HG03159 (cell line): ENCODE results near the gene CC2D1B.

Experiments
- ATAC-seq: cut with Tn5 transposase; IDR thresholded peaks from one replicate; pipeline ENCODE4 v1.9.1; 2021; ENCODE audit warnings: mild to moderate bottlenecking, moderate library complexity; ENCODE audit not compliant: unreplicated experiment

CC2D1B gene

DNA sequence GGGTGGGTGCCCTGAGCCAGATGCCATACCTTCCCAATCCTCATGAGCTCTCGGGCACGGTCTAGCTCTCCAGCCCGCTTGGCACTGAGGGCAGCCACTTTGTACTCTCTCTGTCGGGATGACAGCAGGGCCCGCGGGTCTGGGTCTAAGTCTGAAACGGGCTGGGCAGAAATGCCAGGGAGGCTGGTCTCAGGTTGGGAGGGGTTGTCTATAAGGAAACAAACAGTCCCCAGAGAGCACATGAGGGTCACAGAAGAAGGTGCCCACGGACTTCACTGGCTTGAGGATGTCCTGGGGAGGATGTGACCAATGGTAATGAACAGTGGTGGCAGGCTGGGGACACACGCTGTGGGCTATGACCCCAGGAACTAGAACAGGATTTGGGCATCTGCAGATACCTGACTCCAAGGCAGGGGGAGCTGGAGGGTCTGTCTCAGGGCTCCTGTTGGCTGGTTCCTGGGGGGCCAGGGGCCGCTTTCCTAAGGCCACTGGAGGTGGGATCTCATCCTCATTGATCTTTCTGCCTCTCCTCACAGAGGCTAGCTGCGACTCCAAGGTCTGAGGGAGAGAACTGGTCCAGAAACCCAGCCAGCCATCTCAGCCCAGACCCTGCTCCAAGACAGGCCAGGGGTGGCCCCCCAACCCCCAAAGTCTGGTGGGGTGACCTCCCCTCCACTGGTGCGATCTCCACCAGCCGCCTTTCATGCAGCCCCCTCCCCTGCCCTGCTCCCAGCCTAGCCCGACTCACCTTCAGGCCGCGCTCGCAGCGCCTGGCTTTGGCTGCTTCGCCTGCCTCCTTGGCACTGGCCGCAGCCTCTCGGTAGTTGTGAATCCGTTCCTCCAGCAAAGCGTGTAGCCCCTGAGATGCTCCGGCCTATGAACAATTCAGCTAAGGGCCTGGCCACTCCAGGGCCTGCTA lies 6.1 kb downstream of the CC2D1B start:
- no peak for ATAC-seq

DNA sequence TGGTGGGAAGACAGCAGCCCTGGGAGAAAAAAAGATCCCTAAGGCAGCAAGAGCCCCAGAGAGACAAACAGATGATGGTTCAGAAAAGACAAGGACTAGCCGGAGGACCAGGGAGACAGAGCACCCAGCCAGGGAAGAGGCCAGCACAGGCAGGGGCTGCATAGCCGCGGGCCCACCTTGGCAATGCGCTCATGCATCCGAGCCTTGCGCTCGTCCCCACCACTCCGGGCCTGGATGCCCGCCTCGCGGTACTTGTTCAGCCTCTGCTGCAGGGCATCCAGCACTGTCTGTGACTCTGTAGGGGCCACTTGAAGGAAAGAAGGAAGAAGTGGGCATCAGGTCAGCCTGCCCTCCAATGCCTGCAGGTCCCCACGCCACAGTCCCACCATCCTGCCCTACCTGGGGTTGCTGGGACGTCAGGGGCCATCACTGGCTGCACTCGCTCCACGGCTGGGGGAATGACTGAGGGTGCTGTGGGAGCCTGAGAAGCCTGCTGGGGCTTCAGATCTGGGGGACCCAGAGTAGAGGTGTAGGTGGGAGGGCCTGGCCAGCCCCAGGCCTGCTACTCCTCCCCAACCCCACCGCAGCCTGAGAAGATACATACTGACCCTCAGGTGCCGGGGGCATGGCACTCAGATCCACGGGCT lies 7.0 kb downstream of the CC2D1B start:
- ATAC-seq, result no peak

DNA sequence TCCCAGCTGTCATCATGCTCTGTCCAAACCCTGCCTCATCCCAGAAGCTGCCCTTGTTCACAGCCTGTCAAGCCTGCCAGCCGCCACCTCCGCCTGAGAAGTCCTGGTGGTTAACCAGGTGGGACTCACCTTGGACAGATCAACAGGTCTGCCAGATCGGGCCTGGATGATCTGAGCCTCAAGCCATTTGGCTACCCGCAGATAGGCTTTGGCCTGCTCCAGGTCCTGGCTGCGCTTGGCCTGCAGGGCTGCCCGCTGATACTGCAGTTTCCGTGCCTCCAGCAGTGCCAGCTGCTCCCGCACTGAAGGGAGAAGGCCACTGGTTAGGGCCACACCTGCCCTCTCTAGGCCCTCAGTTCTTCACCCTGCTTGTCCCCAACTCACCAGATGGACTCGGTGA lies 8.6 kb downstream of the CC2D1B start:
- ATAC-seq, result no peak

DNA sequence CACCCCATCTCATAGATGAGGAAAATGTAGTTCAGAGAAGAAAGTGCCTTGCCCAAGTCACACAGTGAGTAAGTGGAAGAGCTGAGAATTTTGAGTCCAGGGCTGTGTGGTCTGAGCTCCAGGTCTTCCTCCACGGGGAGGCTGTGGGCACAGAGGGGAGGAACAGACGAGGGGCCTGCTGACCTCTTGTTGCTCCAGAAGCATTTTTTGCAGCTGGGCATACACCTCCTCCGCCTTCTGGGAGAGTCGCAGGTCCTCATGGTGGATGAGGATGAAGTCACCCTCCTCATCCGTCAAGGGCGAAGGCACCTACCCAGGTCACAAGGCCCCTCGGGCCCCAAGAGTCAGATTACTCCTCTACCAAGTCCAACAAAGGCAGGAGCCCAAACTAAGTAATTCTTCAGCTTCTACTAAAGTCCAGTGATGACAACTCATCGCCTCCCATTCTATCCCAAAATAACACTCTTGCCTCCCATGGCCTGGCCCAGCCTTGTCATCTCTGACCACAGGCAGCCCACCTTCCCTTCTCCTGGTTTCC lies 9.1 kb downstream of the CC2D1B start:
- ATAC-seq, result no peak

DNA sequence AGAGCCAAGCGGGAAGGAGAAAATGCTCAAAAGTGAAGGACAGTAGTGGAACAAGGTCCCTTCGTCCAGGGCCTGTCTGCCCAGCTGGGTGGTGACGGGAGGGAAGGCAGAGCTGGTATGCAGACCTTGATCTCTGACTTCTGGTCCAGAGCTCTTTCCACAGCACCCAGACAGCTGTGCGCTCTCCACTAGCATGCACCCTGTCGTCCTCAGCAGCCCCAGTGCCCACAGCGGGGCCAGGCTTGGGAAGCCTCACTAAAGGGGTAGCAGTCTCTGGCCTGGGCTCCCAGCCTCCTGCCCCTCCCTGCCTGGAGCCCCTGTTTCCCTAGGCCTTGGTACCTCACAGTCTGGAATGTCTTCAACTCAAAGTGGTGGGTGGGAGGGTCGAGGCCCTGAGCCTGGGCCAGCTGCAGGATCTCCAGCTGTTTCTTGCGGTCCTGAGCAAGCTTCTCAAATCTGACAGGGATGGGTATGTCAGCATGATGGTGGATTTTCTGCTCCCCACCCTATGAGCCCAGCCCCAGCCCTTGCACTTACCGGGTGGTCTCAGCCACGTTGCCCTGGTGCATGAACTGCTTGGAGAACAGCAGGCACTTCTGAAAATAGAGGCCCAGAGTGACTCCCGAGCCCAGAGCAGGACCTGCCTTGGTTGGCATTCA lies 10.0 kb downstream of the CC2D1B start:
- no peak for ATAC-seq

DNA sequence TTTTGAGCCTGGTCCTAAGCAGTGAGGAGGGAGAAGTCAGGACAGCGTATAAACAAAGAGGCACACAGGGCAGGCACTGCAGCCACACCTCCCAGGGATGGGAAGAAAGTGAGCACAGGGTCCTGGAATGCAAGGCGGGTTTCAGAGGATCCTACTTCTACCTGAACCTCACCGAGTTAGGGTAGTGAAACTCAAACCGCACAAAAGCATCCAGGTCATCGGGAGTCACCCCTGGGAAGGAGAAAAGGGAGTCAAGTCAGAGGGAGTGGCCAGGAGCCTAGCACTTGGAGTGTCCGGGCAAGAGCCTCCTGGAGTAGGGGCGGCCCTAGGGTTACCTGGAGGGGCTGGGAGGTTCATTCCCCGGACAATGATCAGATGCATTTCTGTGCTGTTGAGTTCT lies 10.6 kb downstream of the CC2D1B start:
- ATAC-seq, result no peak

DNA sequence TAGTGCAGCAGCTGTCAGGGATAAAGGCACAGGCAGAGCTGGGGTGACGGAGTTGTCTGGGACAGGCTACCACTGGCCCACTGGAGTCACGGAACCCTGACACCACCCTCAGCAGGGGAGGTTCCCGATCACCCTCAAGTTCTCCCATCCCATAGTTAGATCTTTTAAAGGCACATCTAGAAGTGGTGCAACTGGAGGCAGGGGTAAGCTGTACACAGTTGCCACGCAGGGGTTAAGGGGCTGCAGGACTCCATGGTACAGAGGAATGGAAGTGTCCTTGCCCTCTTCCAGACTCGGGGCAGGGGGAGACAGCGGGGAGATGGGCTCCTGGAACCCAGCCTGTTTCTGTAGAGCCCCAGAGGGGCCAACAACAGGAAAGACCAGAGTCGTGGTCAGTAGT lies 13.3 kb downstream of the CC2D1B start:
- no peak for ATAC-seq

DNA sequence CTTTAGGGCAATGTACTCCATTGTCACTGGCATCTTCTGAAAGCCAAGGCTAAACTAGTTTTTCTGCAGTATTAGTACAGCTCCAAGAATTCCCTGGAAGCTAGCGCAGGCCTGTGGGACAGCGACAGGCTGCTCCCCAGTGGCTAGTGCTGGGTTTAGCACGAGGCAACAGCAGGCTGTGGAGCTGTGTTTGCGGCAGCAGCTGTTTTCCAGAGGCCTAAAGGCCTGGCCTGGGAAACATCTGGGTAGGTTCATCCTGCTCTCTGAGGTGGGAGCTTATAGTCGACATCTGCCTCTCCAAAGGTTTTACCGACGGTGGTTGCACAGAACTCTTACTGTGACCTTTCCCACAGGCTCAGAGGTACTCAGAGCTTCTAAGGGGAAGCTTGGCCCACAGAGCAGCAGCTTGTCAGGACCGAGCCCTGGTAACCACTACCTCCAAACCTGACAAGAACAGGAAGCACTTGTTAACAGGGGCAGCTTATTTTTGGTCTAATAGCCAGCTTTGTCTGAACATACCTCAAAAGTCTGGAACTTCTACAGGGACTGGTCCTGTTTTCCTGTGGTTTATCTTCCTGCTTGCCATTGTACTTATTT lies 17.2 kb downstream of the CC2D1B start:
- no peak for ATAC-seq

DNA sequence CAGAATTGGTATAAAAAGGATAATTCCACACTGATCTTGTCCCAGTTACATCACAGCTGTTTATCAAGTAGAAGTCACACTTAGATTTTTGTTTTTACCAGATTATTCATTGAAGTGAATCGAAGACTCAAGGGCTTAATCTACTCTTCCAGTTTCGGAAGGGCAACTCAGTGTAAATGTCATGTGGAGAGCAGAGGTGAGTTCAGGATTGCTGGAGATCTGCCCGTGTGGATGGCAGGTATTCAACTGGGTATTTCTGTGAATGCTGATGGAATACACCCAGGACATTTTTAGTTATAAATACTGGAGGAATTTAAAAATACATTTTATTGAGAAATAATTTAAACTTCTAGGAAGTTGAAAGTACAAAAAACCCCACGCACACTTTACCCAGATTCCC lies 19.4 kb downstream of the CC2D1B start:
- no peak for ATAC-seq

DNA sequence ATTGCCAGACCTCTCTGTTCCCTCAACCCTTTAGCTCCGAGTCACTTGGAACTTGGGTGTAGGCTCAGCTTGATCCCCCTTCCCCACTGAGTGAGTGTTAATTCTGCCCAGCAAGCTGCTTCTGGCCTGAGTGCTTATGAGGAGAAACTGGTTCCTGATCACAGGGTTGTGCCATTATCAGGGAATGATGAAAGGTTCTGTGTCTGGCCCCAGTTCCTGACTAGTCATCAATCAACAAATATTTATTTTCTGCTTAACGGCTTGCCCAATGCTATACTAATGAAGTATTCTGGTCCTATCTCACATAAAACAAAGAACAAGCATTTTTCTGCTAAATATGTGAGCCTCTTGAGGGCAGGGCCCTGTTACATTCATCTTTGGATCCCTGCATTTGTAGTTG lies 20.8 kb downstream of the CC2D1B start:
- ATAC-seq, result no peak

DNA sequence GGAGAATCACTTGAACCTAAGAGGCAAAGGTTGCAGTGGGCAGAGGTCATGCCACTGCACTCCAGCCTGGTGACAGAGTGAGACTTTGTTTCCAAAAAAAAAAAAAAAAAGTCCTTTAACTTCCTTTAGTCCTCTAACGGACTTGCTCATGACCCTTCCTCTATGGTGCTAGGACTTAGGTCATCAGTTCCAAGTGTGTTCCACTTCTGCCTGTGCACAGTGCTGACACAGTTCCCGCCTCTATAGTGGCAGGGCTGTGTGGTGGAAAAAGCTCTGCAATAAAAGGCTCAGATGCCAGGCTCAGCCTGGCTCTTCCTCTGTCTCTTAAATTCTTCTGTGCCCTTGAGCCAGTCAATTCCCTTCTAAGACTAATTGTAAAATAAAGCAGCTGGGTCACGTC lies 22.0 kb downstream of the CC2D1B start:
- ATAC-seq, result no peak

DNA sequence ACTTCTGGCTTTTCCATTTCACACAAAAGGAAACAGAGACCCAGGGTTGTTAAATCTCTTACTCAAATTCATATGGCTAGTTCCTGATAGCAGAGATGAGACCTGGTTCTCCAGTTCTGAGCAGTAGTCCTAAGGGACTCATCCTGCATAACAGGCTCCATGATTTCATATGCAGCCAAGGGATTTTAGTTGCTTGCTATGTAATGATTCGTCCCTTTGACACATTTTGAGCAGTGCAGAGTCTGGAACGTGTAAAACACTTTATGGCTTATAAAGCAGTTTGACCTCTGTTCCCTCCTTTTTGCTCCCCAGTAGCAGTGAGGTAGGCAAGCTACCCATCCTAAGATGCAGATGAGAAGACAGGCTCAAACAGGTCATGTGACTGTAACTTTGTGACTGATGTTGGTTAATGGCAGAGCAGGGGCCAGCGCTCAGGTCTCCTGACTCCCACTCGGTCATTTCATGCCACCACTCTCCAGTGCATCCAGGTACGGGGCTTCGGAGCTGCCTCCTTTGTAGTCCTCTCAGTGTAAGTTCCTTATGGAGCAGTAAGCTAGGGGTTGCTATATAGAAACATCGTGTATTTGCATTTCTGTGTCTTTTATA lies 24.2 kb downstream of the CC2D1B start:
- ATAC-seq, result no peak

DNA sequence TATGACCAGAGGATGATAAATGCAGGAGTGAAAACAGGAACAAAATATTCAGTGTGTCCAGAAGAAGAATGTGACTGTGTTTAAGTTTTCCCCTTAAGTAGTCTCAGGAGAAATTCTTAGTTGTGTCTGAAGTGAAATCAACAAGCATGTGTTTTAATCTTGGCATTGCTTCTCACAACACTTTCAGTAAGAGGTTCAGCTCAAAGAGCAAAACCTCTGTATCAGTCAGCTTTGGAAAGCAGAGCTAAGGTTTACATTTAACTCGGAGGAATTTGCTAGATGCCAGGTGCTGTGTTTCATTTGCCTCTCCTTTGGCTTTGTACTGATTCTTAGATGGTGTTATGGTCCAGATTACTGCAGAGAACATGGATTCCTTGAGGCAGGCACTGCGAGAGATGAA lies 28.6 kb downstream of the CC2D1B start:
- no peak for ATAC-seq

DNA sequence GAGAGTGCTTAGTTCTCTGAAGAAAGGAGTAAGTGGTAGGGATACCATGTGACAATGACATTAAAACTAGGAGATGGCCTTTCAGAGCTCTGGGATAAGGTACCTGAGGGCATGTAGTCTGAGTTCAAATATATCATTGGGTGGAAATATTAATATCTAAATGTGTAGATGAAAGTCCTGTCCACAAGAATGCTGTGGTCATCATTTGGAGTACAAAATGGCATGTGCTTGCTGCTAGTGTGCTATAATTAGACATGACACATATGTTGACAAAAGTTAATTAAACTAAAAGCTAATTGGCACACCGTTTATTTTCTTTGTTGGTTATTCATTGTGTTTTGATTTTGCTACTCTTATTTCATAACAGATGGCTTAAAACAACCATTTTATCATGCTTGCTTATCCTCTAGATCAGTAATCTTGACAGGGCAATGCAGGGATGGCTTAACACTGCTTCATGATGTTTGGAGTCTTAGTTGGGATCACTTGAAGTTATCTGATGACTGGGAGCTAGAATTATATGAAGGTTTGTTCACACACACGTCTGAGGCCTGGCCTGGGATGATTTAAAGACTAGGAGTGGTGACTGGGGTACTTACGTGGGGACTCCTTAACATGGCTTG lies 31.0 kb downstream of the CC2D1B start:
- ATAC-seq, result no peak

DNA sequence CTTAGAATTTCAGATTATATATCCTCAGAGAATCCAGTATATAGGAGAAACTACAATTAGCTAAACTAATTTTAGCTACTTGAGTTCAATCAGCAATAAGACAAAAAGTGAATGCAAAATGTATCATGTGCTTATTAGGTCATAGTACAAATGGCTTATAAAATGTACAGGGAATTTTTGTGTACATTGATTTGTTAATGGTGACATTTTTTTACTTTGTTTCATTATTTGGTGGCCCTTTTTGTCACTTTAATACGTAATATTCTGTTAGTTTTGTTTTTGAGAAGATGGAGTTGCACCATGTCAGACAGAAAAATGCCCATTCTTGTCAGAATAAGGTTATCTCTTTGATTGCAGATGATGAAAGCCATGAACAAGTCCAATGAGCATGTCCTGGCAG lies 33.6 kb downstream of the CC2D1B start:
- no peak for ATAC-seq

DNA sequence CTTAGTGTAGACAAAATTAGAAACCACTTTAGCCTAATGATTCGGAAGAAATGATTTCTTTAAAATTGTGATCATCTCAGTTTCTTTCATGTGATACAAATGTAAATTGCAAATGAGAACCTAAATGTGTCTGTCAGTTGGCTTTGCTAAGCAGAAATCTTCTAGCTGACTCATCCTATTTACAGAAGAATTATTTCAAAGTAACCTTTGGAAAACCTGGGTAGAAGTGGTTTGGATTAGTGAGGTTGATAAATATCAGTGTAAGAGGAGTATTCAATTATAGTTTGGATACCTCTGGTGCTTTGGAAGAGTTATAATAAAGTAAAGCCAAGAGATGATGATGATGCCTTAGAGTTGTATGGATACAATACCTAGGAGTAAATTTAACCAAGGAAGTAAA lies 37.4 kb downstream of the CC2D1B start:
- no peak for ATAC-seq

DNA sequence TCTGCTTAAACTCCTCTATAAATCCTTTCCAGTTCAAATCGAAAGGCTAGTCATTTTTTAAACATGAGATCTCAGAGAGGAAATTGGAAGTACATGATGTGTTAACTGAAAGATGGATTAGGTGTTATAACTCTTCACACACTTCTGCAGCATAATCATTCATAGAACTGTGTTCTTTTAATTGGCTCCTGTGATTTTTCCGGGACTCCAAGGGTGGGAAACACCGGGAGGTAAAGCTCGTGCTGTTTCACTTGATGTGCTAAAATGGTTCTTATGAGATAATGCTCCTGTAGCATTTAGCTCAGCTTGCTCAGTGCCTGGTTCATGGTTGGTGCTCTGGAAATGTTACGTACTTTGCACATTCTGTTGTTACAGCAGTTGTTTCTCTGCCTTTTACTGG lies 40.2 kb downstream of the CC2D1B start:
- ATAC-seq, result no peak

DNA sequence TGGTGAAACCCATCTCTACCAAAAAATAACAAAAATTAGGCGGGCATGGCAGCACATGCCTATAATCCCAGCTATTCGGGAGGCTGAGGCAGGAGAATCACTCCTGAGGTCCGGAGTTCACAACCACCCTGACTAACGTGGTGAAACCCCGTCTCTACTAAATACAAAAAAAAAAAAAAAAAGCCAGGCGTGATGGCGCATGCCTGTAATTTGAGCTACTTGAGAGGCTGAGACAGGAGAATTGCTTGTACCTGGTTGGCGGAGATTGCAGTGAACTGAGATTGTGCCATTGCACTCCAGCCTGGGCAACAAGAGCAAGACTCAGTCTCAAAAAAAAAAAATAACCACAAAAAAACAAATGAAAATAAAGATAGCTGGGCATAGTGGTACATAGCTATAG lies 42.3 kb downstream of the CC2D1B start:
- ATAC-seq, result no peak

DNA sequence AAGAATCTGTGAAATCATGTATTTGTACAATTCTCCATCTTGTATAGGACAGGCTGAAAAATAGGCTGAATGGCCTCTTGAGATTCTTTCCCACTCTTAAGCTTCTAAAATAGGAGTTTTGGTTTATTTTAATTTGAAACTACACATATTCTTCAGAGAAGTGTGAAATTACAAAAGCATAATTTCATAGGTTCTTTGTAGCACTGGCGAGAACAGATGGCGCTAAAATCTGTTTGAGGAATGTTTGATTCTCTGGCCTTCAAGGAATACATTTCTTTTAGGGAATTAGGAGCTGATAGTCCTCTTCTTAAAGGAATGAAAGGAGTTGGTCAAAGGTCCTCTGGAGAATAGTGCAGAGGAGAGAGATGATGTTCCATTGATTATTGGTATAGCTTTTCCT lies 44.9 kb downstream of the CC2D1B start:
- no peak for ATAC-seq

DNA sequence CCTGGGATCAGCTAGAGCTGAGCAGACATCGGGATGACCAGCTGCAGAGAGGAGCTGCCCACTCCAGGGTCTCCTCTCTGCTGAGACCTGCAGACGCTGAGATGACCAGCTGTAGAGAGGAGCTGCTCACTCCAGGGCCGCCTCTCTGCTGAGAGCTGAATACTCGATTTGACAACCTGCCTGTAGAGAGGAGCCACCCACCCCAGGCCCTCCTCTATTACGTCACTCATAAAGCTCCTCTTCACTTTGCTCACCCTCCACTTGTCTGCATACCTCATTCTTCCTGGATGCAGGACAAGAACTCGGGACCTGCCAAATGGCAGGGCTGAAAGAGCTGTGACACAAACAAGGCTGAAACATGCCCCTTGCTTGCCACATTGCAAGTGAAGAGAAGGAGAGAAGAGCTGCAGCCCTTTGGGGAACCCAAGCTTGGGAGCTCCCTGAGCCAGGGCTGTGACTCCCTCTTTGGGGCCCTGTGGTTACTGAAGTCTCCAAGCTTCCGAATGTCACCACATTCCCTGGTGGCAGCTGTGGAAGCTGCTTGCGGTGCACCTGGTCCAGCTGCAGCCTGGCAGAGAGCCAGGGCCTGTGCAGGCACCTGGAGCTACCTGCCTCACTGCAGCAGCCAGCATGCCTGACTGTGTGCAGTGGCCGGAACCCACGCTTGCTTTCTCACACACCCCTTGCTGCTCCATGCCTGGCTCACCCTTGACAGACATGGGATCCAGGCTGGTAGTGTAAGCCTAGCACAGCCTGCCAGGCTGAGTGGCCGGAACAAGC lies 59.6 kb downstream of the CC2D1B start:
- ATAC-seq, result no peak
